NCI-H524 (cell line): ENCODE data around the gene PNPLA8.
"Not testable (repeated sequence)": the region's sequence is repeated elsewhere in the genome, so short reads cannot be mapped to it uniquely, and the experiment has no call there.

Experiments used
- DNase-seq, 2 experiments: peaks; one replicate each; lab custom pipeline; 2025; lab: John Stamatoyannopoulos, UW

The PNPLA8 gene

DNA sequence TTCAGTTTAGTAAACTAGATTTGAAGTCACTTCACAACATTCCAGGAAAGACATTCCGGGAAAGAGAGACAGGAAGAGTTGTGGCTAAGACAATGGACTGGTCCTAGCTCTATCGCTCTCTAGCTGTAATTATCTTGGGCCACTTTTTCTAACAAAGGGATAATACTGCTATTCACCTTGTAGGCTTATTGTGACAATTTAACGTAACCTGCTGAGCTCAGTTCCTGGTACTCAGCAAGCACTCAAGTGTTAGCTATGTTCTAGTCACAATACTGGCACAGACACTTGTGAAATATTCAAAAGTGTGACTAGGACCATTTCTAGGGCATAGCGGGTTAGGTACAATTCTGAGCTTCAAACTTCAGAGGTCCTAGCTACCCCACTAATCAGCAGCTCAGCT, 57.7 kb downstream of the PNPLA8 start:
- no peak for DNase-seq

DNA sequence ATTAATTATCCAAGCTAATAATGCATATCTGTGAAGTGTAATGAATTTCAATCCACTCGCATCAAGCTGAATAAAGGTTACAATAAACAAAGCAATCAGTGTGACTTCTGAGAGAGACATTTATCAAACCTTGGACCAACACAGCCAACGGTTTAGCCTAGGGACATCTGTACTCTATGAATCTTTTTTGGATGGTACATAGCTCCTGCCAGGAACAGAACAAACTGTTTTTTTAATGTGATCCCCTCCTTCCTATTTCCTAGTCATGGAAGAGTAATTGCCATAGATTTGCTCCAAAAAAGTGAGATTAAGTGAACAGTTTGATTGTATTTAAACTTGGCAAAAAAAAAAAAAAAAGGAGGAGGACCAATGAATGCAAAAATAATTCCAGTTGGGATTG, 58.5 kb downstream of the PNPLA8 start:
- DNase-seq: no peak

DNA sequence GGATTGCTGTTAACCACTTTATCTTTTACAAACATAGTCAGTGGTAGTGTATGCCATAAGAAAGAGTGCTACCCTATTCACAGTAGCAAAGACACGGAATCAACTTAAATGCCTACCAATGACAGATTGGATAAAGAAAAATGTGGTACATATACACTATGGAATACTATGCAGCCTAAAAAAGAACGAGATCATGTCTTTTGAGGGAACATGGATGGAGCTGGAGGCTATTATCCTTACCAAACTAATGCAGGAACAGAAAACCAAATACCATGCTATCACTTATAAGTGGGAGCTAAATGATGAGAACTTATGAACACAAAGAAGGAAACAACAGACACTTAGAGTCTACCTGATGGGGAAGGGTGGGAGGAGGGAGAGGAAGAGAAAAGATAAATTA, 59.6 kb downstream of the PNPLA8 start:
- not testable (repeated sequence) for DNase-seq

DNA sequence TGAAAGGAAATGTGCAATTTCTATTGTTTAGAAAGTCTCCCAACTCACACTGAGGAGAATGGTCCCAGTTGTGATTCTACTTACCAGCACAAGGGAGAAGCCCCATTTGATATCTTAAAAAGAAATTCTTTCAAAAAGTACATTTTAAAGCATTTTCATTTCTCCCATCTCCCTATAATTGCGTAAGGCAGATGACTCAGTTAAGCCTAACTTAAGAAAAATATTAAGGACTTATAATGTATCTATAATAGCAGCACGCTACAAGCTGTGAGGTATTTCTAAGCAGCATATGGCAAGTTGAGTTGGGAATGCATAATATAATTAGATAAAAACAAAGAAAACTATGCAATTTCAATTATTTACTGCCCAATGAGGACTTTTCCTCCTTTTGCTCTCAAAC, 61.2 kb downstream of the PNPLA8 start:
- DNase-seq: no peak

DNA sequence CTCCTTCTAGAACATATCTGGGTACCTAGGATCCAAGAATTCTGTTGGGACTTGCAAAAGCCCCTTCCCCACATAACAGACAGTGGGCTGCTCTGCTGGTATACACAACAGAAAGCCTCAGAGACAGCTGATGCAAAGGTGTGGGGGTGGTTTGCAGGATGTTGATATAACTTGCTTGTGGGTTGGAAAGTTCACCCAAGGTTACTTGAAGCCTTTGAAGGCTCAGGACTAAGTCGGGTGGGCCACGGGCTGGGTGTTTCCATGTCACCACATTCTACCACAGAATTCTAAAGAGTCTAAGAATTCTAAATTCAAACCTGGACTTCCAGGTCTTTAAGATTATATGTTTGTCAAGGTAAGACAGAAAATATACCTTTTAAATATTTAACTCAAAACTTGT, 62.3 kb downstream of the PNPLA8 start:
- no peak for DNase-seq

DNA sequence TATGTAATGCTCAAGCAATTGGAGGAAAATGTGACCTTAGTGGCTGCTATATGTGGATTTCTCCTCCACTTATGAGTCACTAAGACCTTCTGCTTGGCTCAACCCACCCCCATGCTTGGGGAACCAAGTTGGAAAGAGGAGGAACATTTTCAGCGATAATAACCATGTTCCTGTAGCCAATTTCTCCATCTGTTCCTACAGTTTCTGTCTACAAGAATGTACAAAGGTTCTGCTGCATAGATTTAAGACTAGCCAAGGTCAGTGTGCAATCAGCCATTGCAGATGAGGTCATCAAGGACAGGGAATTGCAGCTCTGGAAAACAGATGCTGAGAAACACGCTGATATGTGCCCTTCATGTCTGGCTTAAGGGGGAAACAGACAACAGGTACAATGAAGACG, 64.1 kb downstream of the PNPLA8 start:
- DNase-seq: peak in 1 of 2 experiments; percentile 74

DNA sequence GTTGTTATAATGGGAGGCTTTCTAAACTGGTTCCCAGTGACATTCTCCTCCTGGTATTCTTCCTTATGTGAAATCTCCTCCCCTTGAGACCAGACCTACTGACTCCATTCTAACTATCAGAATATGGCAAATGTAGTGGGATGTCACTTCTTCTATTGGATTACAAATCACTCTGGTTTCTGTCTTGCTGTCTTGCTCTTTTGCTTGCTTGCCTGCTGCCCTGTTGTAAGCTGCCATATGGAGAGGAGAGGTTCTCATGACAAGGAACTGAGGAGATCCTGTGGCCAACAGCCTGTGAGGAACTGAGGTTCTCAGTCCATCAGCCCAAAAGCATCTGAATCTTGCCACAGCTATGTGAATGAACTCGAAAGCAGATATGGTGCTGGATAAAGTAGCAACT, 65.0 kb downstream of the PNPLA8 start:
- DNase-seq: peak in 1 of 2 experiments; percentile 35

DNA sequence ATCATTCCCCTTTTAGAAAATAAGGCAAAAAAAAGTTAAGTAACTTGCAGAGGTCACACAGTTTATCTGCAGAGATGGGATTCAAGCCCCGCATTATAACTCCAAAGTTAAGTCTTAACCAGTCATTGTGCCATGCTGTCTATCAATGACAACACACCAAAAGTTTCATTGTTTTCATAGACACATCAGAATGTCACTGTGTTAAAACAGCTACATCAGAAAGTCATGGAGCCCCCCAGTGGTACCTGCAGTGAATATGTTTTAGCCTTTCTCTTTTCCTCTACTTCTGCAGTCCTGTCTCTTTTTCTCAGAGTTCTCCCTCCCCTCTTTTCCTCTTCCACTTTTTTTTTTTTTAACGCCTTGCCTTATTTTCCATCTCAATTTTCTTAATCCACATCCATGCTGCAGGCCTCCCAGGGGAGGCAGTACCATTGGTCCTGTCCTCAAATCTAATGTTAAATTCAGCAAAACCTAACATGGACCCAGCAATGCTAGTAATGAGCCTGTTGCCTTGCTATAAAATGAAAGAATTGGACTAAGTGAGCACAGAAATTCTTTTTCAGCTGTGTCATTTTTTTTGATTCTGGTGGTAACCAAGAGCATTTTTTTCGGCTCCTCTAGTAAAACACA, 65.9 kb downstream of the PNPLA8 start:
- peak; percentile 19 to 69 for DNase-seq

DNA sequence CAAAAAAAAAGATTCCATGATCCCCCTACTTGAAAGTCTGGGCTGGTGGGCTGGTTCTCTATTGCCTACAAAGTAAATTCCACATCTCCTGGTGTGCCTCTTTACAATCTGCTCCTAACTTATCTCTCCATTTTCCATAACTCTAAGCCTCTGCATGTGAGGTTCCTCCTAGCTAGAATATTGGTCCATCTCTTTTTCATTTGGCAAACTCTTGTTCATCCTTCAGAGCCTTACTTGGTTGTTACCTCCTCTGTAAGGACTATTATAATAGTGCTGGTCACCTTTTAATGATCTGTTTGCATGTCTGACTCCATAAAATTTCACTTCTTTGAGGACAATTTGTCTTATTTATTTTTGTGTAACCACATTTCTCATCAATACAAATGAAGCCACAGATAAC, 68.1 kb downstream of the PNPLA8 start:
- DNase-seq: no peak

DNA sequence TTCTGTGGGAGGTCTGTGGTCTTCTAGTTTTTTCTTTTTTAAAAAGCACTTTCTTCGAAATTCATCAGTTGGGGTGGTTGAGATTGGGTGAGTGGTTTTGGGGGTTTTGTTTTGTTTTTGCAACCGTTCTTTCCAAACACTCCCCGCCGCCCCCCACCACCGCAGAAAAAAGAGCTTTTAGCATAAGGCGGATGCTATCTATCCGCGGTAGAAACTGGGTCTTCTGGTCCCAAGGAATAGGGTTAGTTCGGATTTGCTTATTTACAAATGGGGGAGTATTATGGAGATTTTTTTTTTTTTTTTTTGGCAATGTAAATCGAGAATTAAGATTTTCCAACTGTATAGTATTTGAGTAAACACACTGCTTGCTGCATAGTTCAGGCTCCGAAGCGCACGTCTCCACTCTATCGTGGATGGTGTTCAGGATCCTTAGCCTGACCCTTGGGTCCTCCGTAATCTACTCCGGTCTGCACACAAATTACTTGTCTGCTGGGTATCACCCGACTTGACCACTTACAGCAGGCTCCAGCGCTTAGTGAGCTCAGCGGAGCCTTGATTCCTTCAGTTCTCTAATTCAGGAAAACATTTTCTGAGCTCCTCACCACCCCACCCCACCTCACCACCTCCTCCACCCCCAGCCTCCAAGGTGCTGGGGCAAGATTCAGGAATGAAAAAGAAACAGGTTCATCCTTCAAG, 68.9 kb downstream of the PNPLA8 start:
- peak in 1 of 2 experiments; percentile 19 for DNase-seq

DNA sequence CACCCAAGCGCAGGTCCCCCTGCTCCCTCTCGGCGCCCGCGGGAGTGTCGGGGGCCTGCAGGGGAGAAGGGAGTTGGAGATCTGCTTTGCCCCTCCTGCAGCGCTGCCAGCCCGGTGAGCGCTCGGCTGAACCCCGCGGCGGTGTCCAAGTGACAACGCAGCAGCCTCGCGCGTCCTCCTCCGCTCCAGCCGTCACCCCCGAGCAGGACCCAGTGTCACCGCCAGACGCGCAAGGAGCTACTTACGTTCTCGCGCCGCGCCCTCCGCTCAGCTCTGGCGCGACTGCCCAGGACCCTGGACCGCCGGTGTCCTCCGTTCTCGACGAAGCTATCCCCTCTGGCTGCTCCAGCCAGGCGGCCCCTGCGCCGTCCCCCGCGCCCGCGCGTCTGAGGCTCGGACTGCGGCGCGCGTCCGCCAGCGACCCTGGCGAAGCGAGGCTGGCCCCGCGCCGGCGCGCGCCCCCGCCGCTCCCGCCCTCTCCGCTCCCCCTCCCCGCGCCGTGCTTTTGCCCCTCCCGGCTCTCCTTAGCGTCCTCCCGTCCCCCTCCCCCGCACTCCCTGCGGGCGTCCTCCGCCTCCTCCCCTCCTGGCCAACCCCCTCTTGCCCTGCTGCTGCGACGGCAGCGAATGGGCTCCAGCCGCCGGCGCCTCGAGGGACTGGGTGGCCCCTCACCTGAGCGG, 69.8 kb downstream of the PNPLA8 start, which contains the start of gene NRCAM:
Gene NRCAM (minus strand): TSS at position 439 of the 680 bp plus-strand sequence. CDS start 216,372 bp downstream, outside the sequence.
- DNase-seq: peak; percentile 64 to 86

DNA sequence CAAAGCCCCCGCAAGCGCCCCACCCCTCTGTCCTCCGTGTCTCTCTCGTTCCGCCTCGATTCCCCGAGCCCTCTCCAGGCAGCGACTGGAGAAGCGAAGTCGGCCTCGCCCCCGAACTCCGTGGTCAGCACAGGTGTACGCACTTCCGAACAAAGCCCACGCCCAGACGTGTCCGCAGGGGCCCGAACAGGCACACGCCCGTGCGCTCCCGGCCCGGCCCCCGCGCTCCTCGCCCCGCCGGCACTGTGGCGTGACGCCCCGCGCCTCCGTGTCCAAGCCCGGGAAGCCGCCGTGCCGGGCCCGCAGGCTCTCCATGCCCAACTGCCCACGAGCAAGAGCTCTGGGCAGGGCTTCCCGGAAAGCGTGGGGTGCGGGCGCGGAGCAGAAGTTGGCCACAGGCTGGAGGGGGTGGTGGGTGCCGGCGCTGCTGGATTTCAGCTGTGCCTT, 70.4 kb downstream of the PNPLA8 start:
- peak in 1 of 2 experiments; percentile 53 for DNase-seq

DNA sequence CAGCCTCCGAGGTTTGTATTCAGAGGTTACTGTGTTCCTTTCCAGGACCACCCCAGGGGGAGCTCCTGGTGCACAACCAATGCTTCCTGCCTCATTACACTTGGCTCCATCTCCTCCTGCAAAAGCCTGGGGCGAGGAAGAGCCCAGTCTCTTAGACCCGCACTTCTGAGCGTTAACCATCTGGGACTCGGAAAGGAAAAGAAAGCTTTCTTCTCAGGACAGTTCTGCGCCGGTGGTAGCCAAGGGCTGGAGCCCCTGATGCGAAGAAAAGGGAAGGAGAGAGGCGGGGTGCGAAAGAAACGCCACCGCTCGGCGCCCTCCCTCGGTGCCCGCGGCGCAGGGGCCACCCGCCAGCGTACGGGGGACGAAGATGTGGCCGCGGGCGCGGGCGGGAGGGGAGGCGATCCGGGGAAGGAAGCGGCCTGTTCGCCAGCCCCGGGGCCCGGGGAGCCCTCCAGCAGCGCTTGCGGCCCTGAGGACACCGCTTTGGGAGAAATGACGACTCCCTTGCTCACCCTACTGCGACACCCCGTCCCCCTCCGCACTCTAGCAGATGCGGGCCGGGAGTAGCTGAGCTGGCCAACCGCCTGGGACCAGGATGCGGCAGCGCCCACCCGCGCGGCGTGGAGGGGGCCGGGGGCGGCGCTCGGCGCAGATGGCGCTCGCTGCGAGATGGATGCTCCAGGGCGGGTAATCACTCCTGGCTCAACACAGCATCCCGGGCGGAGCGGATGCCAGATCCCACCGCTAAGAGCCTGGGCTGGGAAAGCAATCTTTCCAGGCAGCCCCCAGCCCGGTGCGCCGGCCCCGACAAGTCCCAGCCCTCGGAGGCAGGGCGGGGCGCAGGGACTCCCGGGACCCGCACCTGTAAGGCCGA, 71.0 kb downstream of the PNPLA8 start:
- DNase-seq: peak; percentile 65 to 80

DNA sequence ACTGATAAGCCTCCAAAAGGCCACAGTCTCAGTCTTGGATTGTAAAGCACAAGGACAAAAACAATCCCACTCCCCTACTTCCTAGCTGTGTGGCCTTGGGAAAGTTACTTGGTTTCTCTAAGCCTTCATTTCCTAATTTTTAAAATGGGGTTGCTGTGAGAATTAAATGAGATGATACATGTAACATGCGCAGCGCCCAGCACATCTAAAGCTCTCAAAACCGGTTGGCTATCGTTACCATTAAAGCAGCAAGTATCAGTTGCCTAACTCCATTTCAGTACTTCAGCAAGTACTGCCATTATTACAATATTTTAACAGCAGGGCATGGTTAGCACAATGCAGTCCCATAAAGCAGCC, 71.6 kb downstream of the PNPLA8 start:
- no peak for DNase-seq

DNA sequence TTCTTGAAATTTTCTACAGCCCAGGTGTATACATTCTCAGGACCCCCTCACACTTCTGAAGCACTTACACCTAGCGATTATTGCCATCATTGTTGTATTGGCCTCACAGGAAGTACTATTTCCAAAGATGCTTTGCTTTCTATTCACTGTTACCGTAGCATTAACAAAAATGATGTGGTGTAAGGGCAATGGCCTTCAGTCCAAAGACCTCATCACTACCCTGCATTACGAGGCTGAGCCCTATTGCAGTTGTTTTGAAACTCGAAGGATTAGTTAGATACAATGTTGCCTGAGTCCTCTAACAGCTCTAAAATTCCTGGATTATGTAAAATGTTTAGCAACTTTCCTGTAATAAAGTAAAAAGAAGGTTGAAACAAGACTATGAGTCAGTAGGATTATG, 72.6 kb downstream of the PNPLA8 start:
- DNase-seq: no peak

DNA sequence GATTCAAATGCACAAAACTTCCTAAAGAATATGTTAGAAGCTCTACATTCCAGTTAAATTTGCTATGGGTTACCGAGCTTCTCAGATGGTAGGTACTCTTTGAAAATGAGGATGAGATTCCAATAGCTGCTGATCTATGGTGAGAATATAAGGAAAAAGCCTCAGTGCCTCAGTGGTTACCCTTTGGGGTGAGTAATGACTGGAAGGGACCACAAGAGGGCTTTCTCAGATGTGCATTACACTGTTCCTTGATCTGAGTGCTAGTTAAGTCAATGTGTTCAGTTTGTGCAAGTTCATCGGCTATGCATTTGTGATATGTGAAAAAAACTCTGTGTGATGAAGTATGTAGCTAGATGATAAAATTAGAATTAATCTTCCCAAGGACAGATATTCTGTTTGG, 73.2 kb downstream of the PNPLA8 start:
- DNase-seq: peak; percentile 10 to 46

DNA sequence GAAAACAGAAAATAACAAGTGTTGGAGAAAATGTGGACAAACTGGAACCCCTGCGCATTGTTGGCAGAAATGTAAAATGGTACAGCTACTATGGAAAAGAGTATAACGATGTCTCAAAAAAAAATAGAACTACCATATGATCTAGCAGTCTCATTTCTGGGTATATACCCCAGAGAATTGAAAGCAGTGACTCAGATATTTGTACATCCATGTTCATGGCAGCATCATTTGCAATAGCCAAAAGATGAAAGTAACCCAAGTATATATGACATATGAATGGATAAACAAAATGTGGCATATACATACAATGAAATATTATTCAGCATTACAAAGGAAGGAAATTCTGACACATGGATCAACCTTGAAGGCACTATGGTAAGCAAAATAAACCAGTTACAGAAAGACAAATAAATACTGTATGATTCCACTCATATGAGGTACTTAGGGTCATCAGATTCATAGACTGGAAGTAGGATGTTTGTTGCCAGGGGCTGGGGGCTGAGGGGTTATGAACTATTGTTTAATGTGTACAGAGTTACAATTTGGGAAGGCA, 74.6 kb downstream of the PNPLA8 start:
- no peak for DNase-seq

DNA sequence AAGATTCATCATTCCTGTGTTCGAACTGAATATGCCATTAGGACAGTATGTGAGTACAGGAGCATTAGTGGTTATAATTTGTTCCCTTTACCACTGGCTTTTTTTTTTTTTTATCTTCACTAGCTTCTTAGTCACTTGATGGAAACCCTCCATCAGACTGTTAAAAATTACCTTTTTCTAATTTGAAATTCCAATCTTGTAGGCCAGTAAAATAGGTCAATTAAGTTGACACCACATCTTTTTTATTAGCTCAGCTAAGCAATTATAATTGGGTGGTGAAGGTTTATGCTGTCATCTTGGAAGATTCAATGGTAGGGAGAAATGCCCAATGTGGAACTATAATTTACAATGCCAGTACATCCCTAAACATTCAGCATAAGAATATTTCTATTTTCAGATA, 75.8 kb downstream of the PNPLA8 start:
- no peak for DNase-seq

DNA sequence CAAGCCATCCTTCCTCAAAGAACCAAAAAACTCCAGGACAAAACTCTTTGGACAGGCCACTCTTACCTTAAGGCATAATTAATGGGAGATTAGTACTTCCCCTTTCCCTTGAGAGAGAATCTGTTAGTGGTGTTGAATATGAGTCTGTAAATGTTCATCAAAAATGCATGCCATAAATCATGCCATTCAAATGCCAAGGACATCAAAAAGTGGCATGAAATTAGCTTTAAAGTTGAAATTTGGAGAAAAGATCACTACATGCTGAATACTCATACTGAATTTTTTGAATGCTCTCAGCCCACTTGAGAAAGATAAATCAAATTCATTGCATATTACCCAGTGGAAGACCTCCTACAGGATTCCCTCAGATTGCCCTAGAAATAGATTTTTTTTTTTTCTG, 76.4 kb downstream of the PNPLA8 start:
- no peak for DNase-seq

DNA sequence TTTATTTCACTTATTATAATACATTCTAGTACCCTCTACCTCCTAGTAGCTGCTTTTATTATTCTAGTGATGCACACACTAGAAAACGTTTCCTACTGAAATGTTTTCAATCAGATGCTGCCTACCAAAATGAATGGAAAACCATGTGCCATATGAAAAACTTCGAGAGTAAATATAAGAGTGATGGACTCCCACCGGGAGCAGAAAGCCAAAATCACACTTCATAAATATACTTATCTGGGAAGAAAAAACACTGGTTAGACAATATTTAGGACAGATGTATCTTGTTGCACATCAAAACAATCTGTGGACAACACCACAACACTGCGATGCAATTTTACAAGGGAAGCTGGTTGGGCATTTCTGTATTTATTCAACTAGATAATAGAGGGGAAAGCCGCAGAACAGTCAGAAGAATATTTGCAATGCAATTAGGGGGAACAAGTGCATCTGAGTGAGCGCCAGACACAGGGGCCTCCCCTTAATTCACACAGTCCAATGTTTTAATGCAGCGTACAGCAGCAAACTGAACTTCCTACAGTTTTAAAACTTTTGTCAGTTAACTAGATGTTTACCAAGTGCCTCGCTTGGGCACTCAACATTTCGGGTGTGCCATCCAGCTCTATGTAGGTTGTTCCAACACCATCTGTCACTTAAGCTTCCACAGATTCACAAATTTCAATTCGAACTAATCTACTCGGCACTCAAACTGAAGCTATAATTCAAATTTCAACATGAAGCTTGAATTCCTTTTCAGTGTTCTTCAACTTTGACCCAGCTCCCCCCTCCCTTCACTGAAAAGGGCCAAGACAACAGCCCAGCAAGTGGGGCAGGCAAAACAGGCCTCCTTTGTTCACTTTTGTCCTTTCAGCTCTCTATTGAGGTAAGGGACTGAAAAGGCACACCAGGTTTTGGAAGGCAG, 77.1 kb downstream of the PNPLA8 start:
- DNase-seq: peak; percentile 34 to 75
